OCI-LY1 (cell line): ENCODE measurements around the gene PRMT7.

ENCODE experiments used
- EZH2 ChIP-seq: fragments of 200-600 bp; sonication (generic), shearing (Covaris generic); IDR thresholded peaks from 2 replicates; pipeline ENCODE4 v1.8.0; 2017; ENCODE audit warnings: borderline replicate concordance, mixed run types, mild to moderate bottlenecking, antibody characterized with exemption, low read length, moderate library complexity, mixed read lengths
- TF ChIP-seq, protein P1 (sequence below): fragments of 200-600 bp; sonication (generic), shearing (Covaris generic); IDR thresholded peaks from 2 replicates; pipeline ENCODE4 v1.5.1; 2017; ENCODE audit warnings: mild to moderate bottlenecking, antibody characterized with exemption, low read length, moderate library complexity, mixed read lengths

DNA sequence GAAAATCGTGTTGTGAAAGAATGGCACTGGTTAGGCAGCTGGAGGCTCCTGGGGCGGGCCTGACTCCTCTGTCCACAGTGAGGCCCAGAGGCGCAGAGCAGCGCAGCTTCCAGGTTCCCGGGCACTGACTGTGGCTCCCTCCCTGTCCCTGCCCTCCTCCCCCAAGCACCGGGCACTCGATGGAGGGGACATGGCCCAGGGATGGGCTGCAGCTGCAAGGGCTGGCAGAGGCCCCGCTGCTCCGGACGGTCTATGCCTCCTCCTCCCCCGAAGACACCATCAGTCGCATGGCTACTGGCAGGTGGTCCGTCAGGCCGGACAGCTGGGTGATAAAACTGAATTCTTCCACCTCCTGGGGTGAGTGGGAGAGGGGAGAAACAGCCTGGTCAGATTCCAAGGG, 50.1 kb downstream of the PRMT7 start:
- TF ChIP-seq, protein P1, sequence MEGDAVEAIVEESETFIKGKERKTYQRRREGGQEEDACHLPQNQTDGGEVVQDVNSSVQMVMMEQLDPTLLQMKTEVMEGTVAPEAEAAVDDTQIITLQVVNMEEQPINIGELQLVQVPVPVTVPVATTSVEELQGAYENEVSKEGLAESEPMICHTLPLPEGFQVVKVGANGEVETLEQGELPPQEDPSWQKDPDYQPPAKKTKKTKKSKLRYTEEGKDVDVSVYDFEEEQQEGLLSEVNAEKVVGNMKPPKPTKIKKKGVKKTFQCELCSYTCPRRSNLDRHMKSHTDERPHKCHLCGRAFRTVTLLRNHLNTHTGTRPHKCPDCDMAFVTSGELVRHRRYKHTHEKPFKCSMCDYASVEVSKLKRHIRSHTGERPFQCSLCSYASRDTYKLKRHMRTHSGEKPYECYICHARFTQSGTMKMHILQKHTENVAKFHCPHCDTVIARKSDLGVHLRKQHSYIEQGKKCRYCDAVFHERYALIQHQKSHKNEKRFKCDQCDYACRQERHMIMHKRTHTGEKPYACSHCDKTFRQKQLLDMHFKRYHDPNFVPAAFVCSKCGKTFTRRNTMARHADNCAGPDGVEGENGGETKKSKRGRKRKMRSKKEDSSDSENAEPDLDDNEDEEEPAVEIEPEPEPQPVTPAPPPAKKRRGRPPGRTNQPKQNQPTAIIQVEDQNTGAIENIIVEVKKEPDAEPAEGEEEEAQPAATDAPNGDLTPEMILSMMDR: no peak
- TF ChIP-seq EZH2: no peak
